H1 (cell line): Measurements from ENCODE around the gene UBE2E2. TPM values are rescaled to one million over a fixed set of nuclear protein-coding genes. Genes with fewer than 3 reads are reported as not detected.

Source experiments
- CTCF ChIA-PET: fragments of 300-600 bp; sonication (Branson Sonifier 250); formaldehyde crosslinking; loops from one replicate; lab custom pipeline; 2021; ENCODE audit not compliant: partially characterized antibody; lab: Charles Lee
- POLR2A ChIA-PET: fragments of 300-600 bp; sonication (Branson Sonifier 250); formaldehyde crosslinking; loops from one replicate; lab custom pipeline; 2021; ENCODE audit warnings: inconsistent platforms; ENCODE audit not compliant: partially characterized antibody; lab: Charles Lee
- DNase-seq, 2 experiments: peaks; one replicate each; pipeline versions ENCODE4 v3.0.0 to v3.0.0-alpha.2; 2010 to 2022; ENCODE audit warnings: low spot score in 2 of 2, low read depth in 1 of 2, mixed read lengths in 1 of 2
- FAIRE-seq: peaks from 2 replicates; lab custom pipeline; 2011; peaks lifted over from hg19 to GRCh38; lab: Jason Lieb, UNC
- H2AFZ ChIP-seq: 2 replicates; pipeline ENCODE4 v1.8.1; 2012; ENCODE audit warnings: low read length, inconsistent platforms
- H2AK5ac ChIP-seq: 2 replicates; pipeline ENCODE4 v1.6.1; 2013; ENCODE audit warnings: low read depth, low read length
- H2BK120ac ChIP-seq: replicated peaks from 2 replicates; pipeline ENCODE3; 2013; ENCODE audit warnings: low read depth, low read length, inconsistent platforms
- H2BK12ac ChIP-seq: 2 replicates; pipeline ENCODE4 v1.6.1; 2013; ENCODE audit warnings: low read depth, low read length
- H2BK15ac ChIP-seq: 2 replicates; pipeline ENCODE4 v1.6.1; 2013; ENCODE audit warnings: low read length
- H2BK20ac ChIP-seq: 2 replicates; pipeline ENCODE4 v1.6.1; 2013; ENCODE audit warnings: low read length
- H2BK5ac ChIP-seq: 2 replicates; pipeline ENCODE4 v1.6.1; 2013; ENCODE audit warnings: low read depth, low read length
- H3K14ac ChIP-seq: 2 replicates; pipeline ENCODE4 v1.6.1; 2013; ENCODE audit warnings: inconsistent platforms; ENCODE audit not compliant: insufficient read length
- H3K18ac ChIP-seq: 2 replicates; pipeline ENCODE4 v1.6.1; 2013; ENCODE audit warnings: low read length; ENCODE audit errors: extremely low read depth
- H3K23ac ChIP-seq: 2 replicates; pipeline ENCODE4 v1.6.1; 2013; ENCODE audit warnings: inconsistent platforms; ENCODE audit not compliant: insufficient read length
- H3K23me2 ChIP-seq: 2 replicates; pipeline ENCODE4 v1.6.1; 2013; ENCODE audit warnings: low read depth, low read length
- H3K27ac ChIP-seq: 2 replicates; pipeline ENCODE4 v1.6.1; 2011; ENCODE audit warnings: low read depth, low read length, inconsistent platforms
- H3K27me3 ChIP-seq, 4 experiments: replicated peaks in 1 of 4; 1 replicate in 1 of 4; 2 replicates in 3 of 4; pipeline versions ENCODE4 v1.6.1 to v1.8.1; 2011 to 2013; ENCODE audit warnings: low read length in 3 of 4, mild to moderate bottlenecking in 3 of 4, inconsistent platforms in 2 of 4, mixed read lengths in 2 of 4, moderate library complexity in 1 of 4; ENCODE audit not compliant: control insufficient read depth in 3 of 4, insufficient read depth in 3 of 4; ENCODE audit errors: extremely low read depth in 1 of 4
- H3K36me3 ChIP-seq, 4 experiments: 2 replicates each; pipeline versions ENCODE4 v1.6.1 to v1.8.1; 2011 to 2013; ENCODE audit warnings: mild to moderate bottlenecking in 4 of 4, low read length in 3 of 4, moderate library complexity in 2 of 4, control low read depth in 1 of 4, inconsistent platforms in 1 of 4; ENCODE audit not compliant: insufficient read depth in 4 of 4, control insufficient read depth in 2 of 4
- H3K4ac ChIP-seq: replicated peaks from 2 replicates; pipeline ENCODE3; 2013; ENCODE audit warnings: low read length, low read depth, mixed read lengths, inconsistent platforms; ENCODE audit not compliant: insufficient read length
- H3K4me1 ChIP-seq, 4 experiments: replicated peaks in 1 of 4; 1 replicate in 1 of 4; 2 replicates in 3 of 4; pipeline versions ENCODE4 v1.6.1 to v1.8.1; 2011 to 2013; ENCODE audit warnings: low read length in 3 of 4, inconsistent platforms in 2 of 4, mixed read lengths in 1 of 4; ENCODE audit not compliant: insufficient read depth in 4 of 4, control insufficient read depth in 3 of 4
- H3K4me2 ChIP-seq, 2 experiments: 2 replicates each; pipeline versions ENCODE4 v1.6.1 to v1.8.1; 2011 to 2013; ENCODE audit warnings: low read depth in 2 of 2, low read length in 2 of 2, control low read depth in 1 of 2, inconsistent platforms in 1 of 2, mild to moderate bottlenecking in 1 of 2; ENCODE audit not compliant: insufficient read depth in 1 of 2
- H3K4me3 ChIP-seq, 4 experiments: fragments of 200-600, 300-600 bp in 1 of 4; sonication (generic), shearing (Covaris generic), sonication (Bioruptor Twin) in 1 of 4; 2 replicates each; pipeline versions ENCODE4 v1.5.1 to v1.8.1; 2011 to 2016; ENCODE audit warnings: low read length in 4 of 4, low read depth in 3 of 4, control low read depth in 2 of 4, inconsistent platforms in 2 of 4, mild to moderate bottlenecking in 2 of 4, mixed read lengths in 1 of 4, moderate library complexity in 1 of 4; ENCODE audit not compliant: insufficient read depth in 2 of 4; ENCODE audit errors: extremely low read depth in 1 of 4
- H3K56ac ChIP-seq: replicated peaks from 2 replicates; pipeline ENCODE3; 2013; ENCODE audit warnings: low read depth, mild to moderate bottlenecking, mixed read lengths, low read length, inconsistent platforms; ENCODE audit not compliant: insufficient read length
- H3K79me1 ChIP-seq: 2 replicates; pipeline ENCODE4 v1.6.1; 2013; ENCODE audit warnings: low read depth, low read length, control low read depth
- H3K79me2 ChIP-seq, 2 experiments: 2 replicates each; pipeline versions ENCODE4 v1.6.1 to v1.8.1; 2012 to 2013; ENCODE audit warnings: low read length in 2 of 2, mild to moderate bottlenecking in 2 of 2, inconsistent platforms in 1 of 2; ENCODE audit not compliant: insufficient read depth in 2 of 2, control insufficient read depth in 1 of 2
- H3K9ac ChIP-seq, 4 experiments: replicated peaks in 1 of 4; 1 replicate in 1 of 4; 2 replicates in 3 of 4; pipeline versions ENCODE4 v1.6.1 to v1.8.1; 2011 to 2013; ENCODE audit warnings: low read depth in 3 of 4, low read length in 3 of 4, control low read depth in 2 of 4, mild to moderate bottlenecking in 2 of 4, moderate library complexity in 2 of 4, inconsistent platforms in 1 of 4; ENCODE audit errors: extremely low read depth in 1 of 4
- H3K9me3 ChIP-seq, 2 experiments: 2 replicates each; pipeline versions ENCODE4 v1.6.1 to v1.8.1; 2012 to 2013; ENCODE audit warnings: mild to moderate bottlenecking in 2 of 2, moderate library complexity in 2 of 2, control low read depth in 1 of 2, inconsistent platforms in 1 of 2, low read depth in 1 of 2, low read length in 1 of 2, mixed read lengths in 1 of 2; ENCODE audit not compliant: insufficient read depth in 2 of 2
- H4K20me1 ChIP-seq, 2 experiments: replicated peaks in 1 of 2; 2 replicates each; pipeline versions ENCODE3 to v1.8.1; 2011 to 2013; ENCODE audit warnings: inconsistent platforms in 2 of 2, low read length in 2 of 2, mild to moderate bottlenecking in 1 of 2; ENCODE audit not compliant: insufficient read depth in 2 of 2, control insufficient read depth in 1 of 2
- H4K5ac ChIP-seq: 2 replicates; pipeline ENCODE4 v1.6.1; 2013; ENCODE audit warnings: low read length, low read depth, mixed read lengths, inconsistent platforms; ENCODE audit not compliant: insufficient read length
- H4K8ac ChIP-seq: 2 replicates; pipeline ENCODE4 v1.8.0; 2013; ENCODE audit warnings: mild to moderate bottlenecking, moderate library complexity, low read length, inconsistent platforms; ENCODE audit not compliant: insufficient read depth; ENCODE audit errors: extremely low read depth
- H4K91ac ChIP-seq: replicated peaks from 2 replicates; pipeline ENCODE3; 2013; ENCODE audit warnings: low read length, mixed read lengths, inconsistent platforms; ENCODE audit not compliant: insufficient read length
- RAD21 ChIP-seq, 2 experiments: IDR thresholded peaks in 1 of 2; conservative IDR thresholded peaks in 1 of 2; 2 replicates each; pipeline ENCODE4 v1.6.1; 2011; ENCODE audit warnings: low read depth in 2 of 2, low read length in 2 of 2, improper control_type of control experiment in 1 of 2, inconsistent platforms in 1 of 2, mild to moderate bottlenecking in 1 of 2, moderate library complexity in 1 of 2
- SAP30 ChIP-seq: fragments of 300-600 bp; sonication (generic); IDR thresholded peaks from 2 replicates; pipeline ENCODE4 v1.7.1; 2012; ENCODE audit warnings: low read length, moderate library complexity, mild to moderate bottlenecking, inconsistent platforms; ENCODE audit not compliant: insufficient read depth, insufficient replicate concordance
- WGBS, 2 experiments: shearing (Covaris generic) in 1 of 2; methylation state at CpG; one replicate each; pipeline versions ENCODE4 v1.1.6 to v1.1.7; 2013 to 2015; ENCODE audit warnings: low lambda C conversion rate in 2 of 2, mixed read lengths in 2 of 2, inconsistent platforms in 1 of 2, low coverage in 1 of 2, missing lambda C conversion rate in 1 of 2; ENCODE audit not compliant: insufficient replicate concordance in 2 of 2, insufficient coverage in 1 of 2, insufficient read length in 1 of 2; ENCODE audit errors: extremely low coverage in 1 of 2, missing lambda C conversion rate in 1 of 2; 5-methylcytosine and 5-hydroxymethylcytosine counted together
- polyA plus RNA-seq, 7 experiments: library from polyadenylated mRNA; depleted of rRNA in 3 of 7; stranded (reverse) in 5 of 7; unstranded in 2 of 7; fragments of >200 nt in 5 of 7; fragments of 200-250 nt in 2 of 7; gene quantifications; 1 replicate in 5 of 7; 2 replicates in 1 of 7; 4 replicates in 1 of 7; pipeline versions ENCODE4 v1.2.1 to v1.2.3, GENCODE V29; 2011 to 2013; ENCODE audit warnings: missing spikeins in 2 of 7, mixed read lengths in 2 of 7
- total RNA-seq: library from RNA; stranded (reverse); fragmentation: NEBNext Ultra II Directional; extraction: Animal tissue kit (Norgen Biotek cat#: 25700); gene quantifications from 2 replicates; pipeline ENCODE4 v1.2.1, GENCODE V29; 2021

UBE2E2 gene
- total and polyA plus RNA-seq, 2 of the 8 experiments (the other 6 are each of a cell fraction or from before 2014, with no cell fraction given), result 57.6 to 70.6 TPM

DNA sequence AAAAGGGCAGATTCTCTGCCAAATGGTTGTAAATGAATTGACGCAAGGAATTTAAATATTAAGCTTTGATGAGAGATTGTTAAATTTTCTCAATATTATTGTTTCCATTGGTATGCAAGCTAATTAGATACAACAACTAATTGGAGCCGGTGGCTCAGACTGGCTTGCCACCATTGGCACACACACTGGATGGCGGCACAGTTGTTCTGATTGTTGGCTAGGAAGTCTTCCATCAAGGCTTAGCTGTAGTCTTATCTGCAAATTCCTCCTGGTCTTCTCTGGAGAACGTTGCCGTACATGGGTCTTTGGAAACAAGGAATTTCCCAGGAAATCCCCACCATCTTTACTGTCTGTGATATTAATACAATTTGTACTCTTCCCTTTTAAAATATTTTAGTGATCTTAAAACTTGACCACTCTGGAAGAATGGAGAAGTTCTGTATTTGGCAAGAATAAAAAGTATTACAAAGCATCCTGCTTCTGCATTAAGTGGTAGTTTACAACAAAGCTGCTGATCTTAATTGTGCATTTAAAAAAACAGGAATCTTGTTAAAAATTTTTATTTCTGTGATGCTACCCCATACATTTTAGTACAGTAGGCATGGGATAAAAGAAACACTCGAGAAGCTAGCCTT, 126.5 kb downstream of the UBE2E2 start:
- WGBS, 2 experiments, result 88% methylated on average over 6 of the region's 6 CpGs; no CpG with 5 or more reads in 1 of the 2 experiments
- peaks cover 0 to 23% of the 10 kb centered on the region in 2 experiments; a peak in 2 of 4 replicates for H3K79me2 ChIP-seq

More for the DNA sequence above, 126.5 kb downstream of the UBE2E2 start:
- Histone ChIP-seq H3K14ac (no peak overlapping the region), H2BK15ac (no peak overlapping the region), H3K23me2 (no peaks in the 10 kb centered on the region), H3K18ac (no peak overlapping the region), H2AFZ (no peak overlapping the region), H3K23ac (no peak overlapping the region), H2BK12ac (no peak overlapping the region), H3K4ac (no peak overlapping the region), H4K20me1 (no peaks in the 10 kb centered on the region)
- no peak for DNase-seq
- TF ChIP-seq SAP30, result no peak
- 0 out of 4 replicates have a peak, but pooled peaks have one; percentile 9 to 26 for TF ChIP-seq RAD21 (IDR thresholded peaks at IDR 0.05 in 1 of 2, conservative IDR thresholded peaks at IDR 0.05 in 1 of 2; ENCODE audit: low read depth in 2 of 2, low read length in 2 of 2)
- TF ChIP-seq, all 59 proteins: peak for 1
- ChIA-PET POLR2A (no interaction called here), CTCF (interaction anchor here (0.9 kb wide), 1 partner anchor 635 kb away, joined by 3 read pairs; no protein-coding TSS in a partner anchor)
- H3K4me1 ChIP-seq, result no peaks in the 10 kb centered on the region
- H3K4me3 ChIP-seq, result no peak overlapping the region
- no peak overlapping the region for H3K56ac ChIP-seq
- FAIRE-seq, result no peak
- no peak overlapping the region for H4K91ac ChIP-seq
- no peak overlapping the region for H2AK5ac ChIP-seq
- no peak overlapping the region for H2BK20ac ChIP-seq
- no peaks in the 10 kb centered on the region for H3K36me3 ChIP-seq
- H4K5ac ChIP-seq, result no peak overlapping the region
- no peak overlapping the region for H2BK5ac ChIP-seq
- H2BK120ac ChIP-seq, result no peak overlapping the region
- no peak overlapping the region for H4K8ac ChIP-seq
- H3K9ac ChIP-seq, result no peak overlapping the region
- no peaks in the 10 kb centered on the region for H3K9me3 ChIP-seq
- H3K79me1 ChIP-seq, result no peaks in the 10 kb centered on the region
- no peak overlapping the region for H3K4me2 ChIP-seq
- no peak overlapping the region for H3K27ac ChIP-seq
- no peaks in the 10 kb centered on the region for H3K27me3 ChIP-seq
